Upper lobe of right lung (tissue), 1 donor: ENCODE data around the gene LIPF. TPM values are rescaled to one million over a fixed set of nuclear protein-coding genes. Genes with fewer than 3 reads are reported as not detected.

Experiments
- ATAC-seq: fragments of 200-7000 bp; cut with Tn5 transposase; one replicate; pipeline ENCODE4 v1.9.1; 2020; ENCODE audit warnings: mild to moderate bottlenecking, moderate library complexity
- DNase-seq: peaks from one replicate; pipeline ENCODE4 v3.0.0-alpha.2; 2020
- H3K27ac ChIP-seq: fragments of 200-600 bp; one replicate; pipeline ENCODE4 v1.8.0; 2022
- H3K27me3 ChIP-seq: fragments of 200-600 bp; one replicate; pipeline ENCODE4 v1.8.0; 2022; ENCODE audit warnings: mild to moderate bottlenecking
- H3K36me3 ChIP-seq: fragments of 200-600 bp; one replicate; pipeline ENCODE4 v1.8.0; 2022
- H3K4me1 ChIP-seq: fragments of 200-600 bp; one replicate; pipeline ENCODE4 v1.8.0; 2022
- H3K4me3 ChIP-seq: fragments of 200-600 bp; one replicate; pipeline ENCODE4 v1.8.0; 2022; ENCODE audit warnings: mild to moderate bottlenecking
- H3K9me3 ChIP-seq: fragments of 200-600 bp; one replicate; pipeline ENCODE4 v1.8.0; 2022
- CTCF ChIP-seq: fragments of 200-600 bp; IDR thresholded peaks from one replicate; pipeline ENCODE4 v1.8.0; 2022; ENCODE audit warnings: antibody characterized with exemption
- intact Hi-C: fragments of 100-400 bp; cut with DNase I; formaldehyde crosslinking; loops from one replicate; pipeline ENCODE4 v1.11.0; 2022
- total RNA-seq: library from RNA; stranded (reverse); fragmentation: NEBNext Ultra II Directional; extraction: Animal tissue kit (Norgen Biotek cat#: 25700); gene quantifications from one replicate; pipeline ENCODE4 v1.2.1, GENCODE V29; 2021
- donor health status: DM: no; HTN: yes; CAD: no; lungs with severe emphysema.

Gene LIPF
- total RNA-seq, 1 donor from 2014 or later = not detected

GRCh38 chr10:88623835-88624234 is 40.4 kb upstream of the LIPF start:
- Histone ChIP-seq H3K27me3 (no peaks in the 10 kb centered on the region), H3K4me1 (no peaks in the 10 kb centered on the region), H3K9me3 (no peaks in the 10 kb centered on the region), H3K4me3 (no peak overlapping the region), H3K27ac (no peak overlapping the region), H3K36me3 (no peaks in the 10 kb centered on the region)
- intact Hi-C loops = no loop called here
- ATAC-seq (no peak), DNase-seq (no peak)
- TF ChIP-seq CTCF = no peak

DNA sequence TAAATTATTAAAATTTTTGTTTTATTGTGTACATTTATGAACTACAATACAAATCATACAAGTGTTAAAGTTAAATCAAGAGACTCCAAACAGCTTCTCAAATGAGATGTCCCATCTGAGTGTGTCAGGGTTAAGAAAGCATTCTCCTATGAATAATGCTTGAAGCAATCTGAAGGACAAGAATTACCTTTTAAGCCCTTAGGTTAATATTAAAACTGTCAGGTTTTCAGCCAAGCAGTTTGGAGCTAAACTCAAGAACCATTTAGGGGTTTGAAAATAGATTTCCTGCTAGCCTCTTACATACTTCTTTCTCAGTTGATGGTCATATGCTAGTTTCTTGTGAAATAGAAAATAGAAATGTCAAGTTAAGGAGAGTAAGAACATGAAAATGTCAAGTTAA is 39.4 kb upstream of the LIPF start:
- no peak for TF ChIP-seq CTCF
- Histone ChIP-seq H3K27me3 (no peaks in the 10 kb centered on the region), H3K27ac (no peak overlapping the region), H3K36me3 (no peaks in the 10 kb centered on the region), H3K4me3 (no peak overlapping the region), H3K4me1 (no peaks in the 10 kb centered on the region), H3K9me3 (no peaks in the 10 kb centered on the region)
- no peak for ATAC-seq
- intact Hi-C loops = no loop called here
- DNase-seq = no peak

GRCh38 chr10:88640186-88640585 is 24.1 kb upstream of the LIPF start:
- Histone ChIP-seq H3K4me3 (no peak overlapping the region), H3K27ac (no peak overlapping the region), H3K27me3 (no peaks in the 10 kb centered on the region), H3K36me3 (no peaks in the 10 kb centered on the region), H3K9me3 (no peaks in the 10 kb centered on the region), H3K4me1 (no peaks in the 10 kb centered on the region)
- DNase-seq (no peak), ATAC-seq (no peak)
- TF ChIP-seq CTCF = no peak
- intact Hi-C loops = no loop called here

DNA sequence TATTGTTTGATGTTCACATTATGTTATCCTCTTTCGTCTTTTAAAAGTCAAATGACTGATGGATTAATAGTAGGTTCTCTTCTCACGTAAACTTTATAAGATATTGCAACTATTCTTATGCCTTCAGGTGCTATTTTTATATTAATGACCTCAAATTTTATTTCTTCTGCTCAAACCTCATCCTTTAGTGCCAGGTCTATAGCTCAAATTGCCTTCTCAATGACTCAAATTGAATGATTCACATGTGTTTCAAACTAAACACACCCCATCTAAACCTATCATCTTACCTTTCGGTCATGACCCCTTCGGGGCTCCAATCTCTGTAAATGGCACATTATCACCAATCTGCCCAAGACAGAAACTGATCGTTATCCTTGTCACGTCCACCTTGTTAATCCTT is 22.0 kb upstream of the LIPF start:
- Histone ChIP-seq H3K36me3 (no peaks in the 10 kb centered on the region), H3K9me3 (no peaks in the 10 kb centered on the region), H3K27ac (no peak overlapping the region), H3K4me1 (no peaks in the 10 kb centered on the region), H3K4me3 (no peak overlapping the region), H3K27me3 (no peaks in the 10 kb centered on the region)
- intact Hi-C loops = no loop called here
- TF ChIP-seq CTCF = no peak
- DNase-seq (no peak), ATAC-seq (no peak)

- intact Hi-C loops = no loop called here
- DNase-seq = no peak
- no peak overlapping the region for H3K27ac ChIP-seq
These were observed 21.3 kb upstream of the LIPF start for GRCh38 chr10:88642963-88643362.

More at GRCh38 chr10:88642963-88643362, 21.3 kb upstream of the LIPF start:
- Histone ChIP-seq H3K9me3 (no peaks in the 10 kb centered on the region), H3K36me3 (no peaks in the 10 kb centered on the region), H3K4me1 (no peaks in the 10 kb centered on the region), H3K4me3 (no peak overlapping the region), H3K27me3 (no peaks in the 10 kb centered on the region)
- ATAC-seq = peak; percentile 77
- TF ChIP-seq CTCF = no peak
